ENCODE data around the gene MUSK. TPM values are rescaled to one million over a fixed set of nuclear protein-coding genes. Genes with fewer than 3 reads are reported as not detected.

The MUSK gene
- total and polyA plus RNA-seq, 2 of the 4 experiments (the other 2 are of a cell fraction), result 0.07 to 0.18 TPM

DNA sequence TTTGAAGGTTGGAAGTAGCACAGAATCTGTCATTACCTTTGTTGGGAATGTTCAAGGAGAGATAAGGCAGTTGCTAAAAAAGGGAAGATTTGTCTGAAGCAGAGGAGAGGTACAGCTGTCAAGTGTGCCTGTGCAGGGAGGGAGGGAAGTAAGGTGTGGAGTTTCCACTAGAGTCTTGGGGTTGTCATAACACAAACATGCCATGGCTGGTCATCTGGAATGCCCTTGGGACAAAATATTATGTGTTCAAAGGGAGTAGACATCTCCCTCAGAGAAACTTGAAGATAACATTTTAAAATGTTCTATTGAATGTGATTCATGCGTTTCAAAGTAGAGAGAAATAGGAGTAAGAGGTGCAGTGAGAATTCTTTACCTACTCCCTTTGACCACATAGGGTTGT lies 95.0 kb downstream of the MUSK start:
- Histone ChIP-seq H2AFZ (replicated peaks; ENCODE audit: low read length, poor library complexity) (no peak overlapping the region), H4K5ac (ENCODE audit: low read depth, low read length) (peak overlapping the region; percentile 6; the same call in 1 of the 2 replicates), H3K56ac (ENCODE audit: extremely low read depth, insufficient read depth, low read length) (no peak overlapping the region), H2AK9ac (replicated peaks; ENCODE audit: low read depth, low read length, poor library complexity) (no peak overlapping the region), H4K20me1 (ENCODE audit: insufficient read depth, low read length) (no peaks in the 10 kb centered on the region), H3K4me1 (ENCODE audit: control insufficient read depth, insufficient read depth, low read length) (peaks cover 7% of the 10 kb centered on the region), H3K23ac (ENCODE audit: low read depth, low read length) (0 out of 2 replicates have a peak overlapping the region, but pooled peaks have one; percentile 21), H3K9ac (ENCODE audit: low read depth, low read length) (no peak overlapping the region), H4K91ac (ENCODE audit: insufficient read depth, low read depth, low read length) (peak overlapping the region; percentile 14), H3K27ac (ENCODE audit: insufficient read depth, low read length) (no peak overlapping the region), H4K8ac (ENCODE audit: low read depth in 2 of 2, low read length in 2 of 2) (peak overlapping the region in 1 of 2 experiments; percentile 73; a peak in 2 of 4 replicates), H2BK5ac (ENCODE audit: low read depth, low read length, poor library complexity, severe bottlenecking) (no peak overlapping the region), H3K4ac (ENCODE audit: low read depth, low read length) (peak overlapping the region; percentile 69), H2BK120ac (ENCODE audit: low read depth, low read length) (peak overlapping the region; percentile 58), H3K18ac (ENCODE audit: low read depth, low read length) (peak overlapping the region; percentile 61; the same call in 1 of the 2 replicates), H3K4me3 (ENCODE audit: insufficient read depth, low read depth, low read length) (no peak overlapping the region), H3K4me2 (ENCODE audit: low read depth, low read length) (no peak overlapping the region), H2AK5ac (ENCODE audit: low read depth, low read length) (peak overlapping the region; percentile 83; the same call in 1 of the 2 replicates), H3K79me1 (ENCODE audit: low read depth in 1 of 2, low read length in 2 of 2) (no peaks in the 10 kb centered on the region), H3K27me3 (ENCODE audit: control insufficient read depth, insufficient read depth, low read length) (no peaks in the 10 kb centered on the region), H3K36me3 (ENCODE audit: control insufficient read depth, insufficient read depth, low read length) (no peaks in the 10 kb centered on the region), H2BK20ac (ENCODE audit: low read depth, low read length) (peak overlapping the region; percentile 72; the same call in 1 of the 2 replicates), H3K9me3 (ENCODE audit: control insufficient read depth, insufficient read depth, low read length) (peaks cover 3% of the 10 kb centered on the region; the same call in 1 of the 2 replicates), H3K14ac (replicated peaks; ENCODE audit: low read depth, low read length) (peak overlapping the region; percentile 53; the same call in 1 of the 2 replicates), H2BK15ac (ENCODE audit: low read depth, low read length) (peak overlapping the region; percentile 95; the same call in 2 of the 3 replicates), H3K9me1 (ENCODE audit: insufficient read depth, low read length) (0 out of 2 replicates have a peak, but pooled peaks cover 3% of the 10 kb centered on the region)
- in situ Hi-C loops (cut with MboI; ENCODE audit: low sequenced_read_pairs) (no loop called here), intact Hi-C loops (cut with micrococcal nuclease) (no loop called here), dilution Hi-C loops (cut with HindIII; ENCODE audit: low sequenced_read_pairs, unreplicated experiment) (no loop called here)
- no CpG with 5 or more reads among the region's 1 CpG for WGBS, 2 experiments (ENCODE audit: extremely low coverage in 2 of 2, insufficient read length in 1 of 2)
- TF ChIP-seq FOS (IDR thresholded peaks at IDR 0.05; ENCODE audit: low read depth, low read length) (no peak), MAFK (IDR thresholded peaks at IDR 0.05; ENCODE audit: low read depth, low read length) (no peak), MAZ (IDR thresholded peaks at IDR 0.05; ENCODE audit: borderline replicate concordance, low read depth, low read length) (no peak), NFE2L2 (IDR thresholded peaks at IDR 0.05; ENCODE audit: low read depth, low read length) (no peak), SMC3 (IDR thresholded peaks at IDR 0.05; ENCODE audit: low read depth, low read length) (no peak), CEBPB (IDR thresholded peaks at IDR 0.05; ENCODE audit: low read depth, low read length) (no peak), BHLHE40 (IDR thresholded peaks at IDR 0.05; ENCODE audit: low read depth, low read length) (no peak), CHD1 (IDR thresholded peaks at IDR 0.05; ENCODE audit: low read depth, low read length) (no peak), RFX5 (IDR thresholded peaks at IDR 0.05; ENCODE audit: low read depth, low read length) (no peak), RCOR1 (IDR thresholded peaks at IDR 0.05; ENCODE audit: insufficient replicate concordance, low read length) (no peak), RAD21 (IDR thresholded peaks at IDR 0.05; ENCODE audit: low read length) (no peak), MXI1 (IDR thresholded peaks at IDR 0.05; ENCODE audit: borderline replicate concordance, low read depth, low read length) (no peak), POLR2A (IDR thresholded peaks at IDR 0.05; ENCODE audit: low read depth, low read length) (no peak)
- TF ChIP-seq, protein P1, sequence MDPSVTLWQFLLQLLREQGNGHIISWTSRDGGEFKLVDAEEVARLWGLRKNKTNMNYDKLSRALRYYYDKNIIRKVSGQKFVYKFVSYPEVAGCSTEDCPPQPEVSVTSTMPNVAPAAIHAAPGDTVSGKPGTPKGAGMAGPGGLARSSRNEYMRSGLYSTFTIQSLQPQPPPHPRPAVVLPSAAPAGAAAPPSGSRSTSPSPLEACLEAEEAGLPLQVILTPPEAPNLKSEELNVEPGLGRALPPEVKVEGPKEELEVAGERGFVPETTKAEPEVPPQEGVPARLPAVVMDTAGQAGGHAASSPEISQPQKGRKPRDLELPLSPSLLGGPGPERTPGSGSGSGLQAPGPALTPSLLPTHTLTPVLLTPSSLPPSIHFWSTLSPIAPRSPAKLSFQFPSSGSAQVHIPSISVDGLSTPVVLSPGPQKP (IDR thresholded peaks at IDR 0.05; ENCODE audit: borderline replicate concordance, low read depth, low read length), result no peak
- TF ChIP-seq, protein P2, sequence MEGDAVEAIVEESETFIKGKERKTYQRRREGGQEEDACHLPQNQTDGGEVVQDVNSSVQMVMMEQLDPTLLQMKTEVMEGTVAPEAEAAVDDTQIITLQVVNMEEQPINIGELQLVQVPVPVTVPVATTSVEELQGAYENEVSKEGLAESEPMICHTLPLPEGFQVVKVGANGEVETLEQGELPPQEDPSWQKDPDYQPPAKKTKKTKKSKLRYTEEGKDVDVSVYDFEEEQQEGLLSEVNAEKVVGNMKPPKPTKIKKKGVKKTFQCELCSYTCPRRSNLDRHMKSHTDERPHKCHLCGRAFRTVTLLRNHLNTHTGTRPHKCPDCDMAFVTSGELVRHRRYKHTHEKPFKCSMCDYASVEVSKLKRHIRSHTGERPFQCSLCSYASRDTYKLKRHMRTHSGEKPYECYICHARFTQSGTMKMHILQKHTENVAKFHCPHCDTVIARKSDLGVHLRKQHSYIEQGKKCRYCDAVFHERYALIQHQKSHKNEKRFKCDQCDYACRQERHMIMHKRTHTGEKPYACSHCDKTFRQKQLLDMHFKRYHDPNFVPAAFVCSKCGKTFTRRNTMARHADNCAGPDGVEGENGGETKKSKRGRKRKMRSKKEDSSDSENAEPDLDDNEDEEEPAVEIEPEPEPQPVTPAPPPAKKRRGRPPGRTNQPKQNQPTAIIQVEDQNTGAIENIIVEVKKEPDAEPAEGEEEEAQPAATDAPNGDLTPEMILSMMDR (conservative IDR thresholded peaks at IDR 0.05; ENCODE audit: low read depth, low read length), result no peak
- TF ChIP-seq, protein P3, sequence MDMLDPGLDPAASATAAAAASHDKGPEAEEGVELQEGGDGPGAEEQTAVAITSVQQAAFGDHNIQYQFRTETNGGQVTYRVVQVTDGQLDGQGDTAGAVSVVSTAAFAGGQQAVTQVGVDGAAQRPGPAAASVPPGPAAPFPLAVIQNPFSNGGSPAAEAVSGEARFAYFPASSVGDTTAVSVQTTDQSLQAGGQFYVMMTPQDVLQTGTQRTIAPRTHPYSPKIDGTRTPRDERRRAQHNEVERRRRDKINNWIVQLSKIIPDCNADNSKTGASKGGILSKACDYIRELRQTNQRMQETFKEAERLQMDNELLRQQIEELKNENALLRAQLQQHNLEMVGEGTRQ (IDR thresholded peaks at IDR 0.05; ENCODE audit: low read depth, low read length), result no peak
- POLR2A ChIA-PET (ENCODE audit: unreplicated experiment), result no interaction called here
- ATAC-seq (ENCODE audit: low read depth), result no peak
- no peak for DNase-seq
- BruUV-seq (replicated peaks), result no TSS peak
- CTCF ChIA-PET, result no interaction called here

Data from IMR-90 (cell line).